HUES64 (cell line): ENCODE measurements around the gene ZFP28.

ENCODE experiments used
- H3K27ac ChIP-seq: 2 replicates; pipeline ENCODE4 v1.7.0; 2013; ENCODE audit warnings: low read depth, low read length, inconsistent platforms
- H3K27me3 ChIP-seq: 2 replicates; pipeline ENCODE4 v1.6.1; 2013; ENCODE audit warnings: mild to moderate bottlenecking, low read length; ENCODE audit not compliant: insufficient read depth
- H3K36me3 ChIP-seq: 2 replicates; pipeline ENCODE4 v1.6.1; 2013; ENCODE audit warnings: mild to moderate bottlenecking, low read length; ENCODE audit not compliant: insufficient read depth
- H3K4me1 ChIP-seq: 2 replicates; pipeline ENCODE4 v1.6.1; 2013; ENCODE audit warnings: mild to moderate bottlenecking, low read length, moderate library complexity; ENCODE audit not compliant: insufficient read depth
- H3K4me3 ChIP-seq: 2 replicates; pipeline ENCODE4 v1.5.1; 2013; ENCODE audit warnings: mild to moderate bottlenecking, low read length, moderate library complexity
- H3K9ac ChIP-seq: 2 replicates; pipeline ENCODE4 v1.6.1; 2013; ENCODE audit warnings: mild to moderate bottlenecking, low read depth, low read length
- H3K9me3 ChIP-seq: 2 replicates; pipeline ENCODE4 v1.6.1; 2013; ENCODE audit warnings: low read depth, low read length; ENCODE audit not compliant: insufficient read depth
- WGBS: fragments of 150-250, 120-280 bp; methylation state at CpG from one replicate; pipeline ENCODE4 v1.1.7; 2013; ENCODE audit warnings: missing lambda C conversion rate; 5-methylcytosine and 5-hydroxymethylcytosine counted together

ZFP28 gene

DNA sequence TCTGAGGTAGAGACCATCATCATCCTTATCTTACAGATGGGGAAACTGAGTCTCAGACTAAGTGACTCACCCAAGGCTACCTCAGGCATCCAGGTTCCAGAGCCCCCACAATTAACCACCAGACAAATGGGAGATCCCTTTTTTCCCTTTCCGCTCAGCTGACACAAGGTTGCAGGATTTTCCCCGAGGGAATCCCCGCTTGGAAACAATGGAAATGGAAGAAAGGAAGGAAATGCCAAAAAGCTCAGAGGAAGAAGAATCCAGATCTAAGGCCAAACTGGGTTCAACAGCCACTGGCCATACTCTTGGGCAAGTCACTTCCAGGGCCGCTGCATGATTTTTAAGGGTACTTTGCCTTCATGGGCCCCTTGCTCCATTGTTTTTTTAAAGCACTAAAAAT lies 57.9 kb downstream of the ZFP28 start:
- Histone ChIP-seq H3K9me3 (peaks cover 9% of the 10 kb centered on the region; the same call in 1 of the 2 replicates), H3K4me1 (peaks cover 6% of the 10 kb centered on the region), H3K27ac (no peak overlapping the region), H3K27me3 (no peaks in the 10 kb centered on the region), H3K36me3 (peaks cover 28% of the 10 kb centered on the region), H3K4me3 (no peak overlapping the region), H3K9ac (no peak overlapping the region)
- 74% methylated on average over 4 of the region's 4 CpGs for WGBS

DNA sequence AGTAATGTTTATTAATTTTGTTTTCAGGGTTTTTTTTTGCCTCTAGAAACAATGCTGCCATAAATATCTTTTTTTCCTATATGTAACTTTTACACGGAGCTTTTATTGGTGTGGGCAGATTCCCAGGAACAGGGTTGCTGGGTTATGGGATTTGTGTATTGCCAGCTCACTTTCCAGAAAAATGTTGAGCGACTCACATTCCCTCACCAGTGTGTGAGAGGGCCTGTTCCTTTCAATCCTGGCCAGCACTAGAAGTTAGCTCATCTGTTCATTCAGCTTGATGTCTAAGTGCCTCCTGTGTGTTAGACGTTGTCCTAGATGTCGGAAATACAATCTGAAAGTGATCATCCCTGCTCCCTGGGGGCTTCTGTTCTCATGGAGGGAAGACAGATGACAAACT lies 58.9 kb downstream of the ZFP28 start:
- Histone ChIP-seq H3K9me3 (peaks cover 8% of the 10 kb centered on the region; the same call in 1 of the 2 replicates), H3K27ac (no peak overlapping the region), H3K27me3 (no peaks in the 10 kb centered on the region), H3K4me3 (no peak overlapping the region), H3K36me3 (peaks cover 37% of the 10 kb centered on the region), H3K4me1 (peaks cover 6% of the 10 kb centered on the region), H3K9ac (no peak overlapping the region)
- 98% methylated on average over 4 of the region's 4 CpGs for WGBS

DNA sequence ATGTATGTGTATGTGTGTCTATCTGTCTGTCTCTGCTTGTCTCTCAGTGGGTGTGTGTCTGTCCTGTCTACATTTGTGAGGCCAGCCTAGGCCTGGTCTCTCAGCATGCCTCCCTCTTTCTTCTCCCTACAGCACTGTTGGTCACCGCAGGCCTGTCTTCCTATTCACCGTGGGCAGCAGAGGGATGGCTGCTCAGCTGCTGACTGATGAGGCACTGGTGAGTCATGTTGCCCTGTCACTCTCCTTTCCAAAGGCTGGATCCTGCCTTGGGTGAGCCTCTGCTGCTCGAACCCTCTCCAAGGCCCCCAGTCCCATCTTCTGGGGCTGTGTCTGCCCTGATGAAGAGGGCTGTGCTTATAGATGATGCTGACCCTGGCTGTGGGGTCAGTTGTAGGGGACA lies 62.6 kb downstream of the ZFP28 start:
- peaks cover 40% of the 10 kb centered on the region for H3K9me3 ChIP-seq
- no peaks in the 10 kb centered on the region for H3K27me3 ChIP-seq
- no peak overlapping the region for H3K27ac ChIP-seq
- H3K9ac ChIP-seq = no peak overlapping the region
- WGBS = 91% methylated on average over 3 of the region's 3 CpGs
- H3K4me3 ChIP-seq = no peak overlapping the region
- H3K36me3 ChIP-seq = peaks cover 45% of the 10 kb centered on the region
- H3K4me1 ChIP-seq = no peaks in the 10 kb centered on the region

DNA sequence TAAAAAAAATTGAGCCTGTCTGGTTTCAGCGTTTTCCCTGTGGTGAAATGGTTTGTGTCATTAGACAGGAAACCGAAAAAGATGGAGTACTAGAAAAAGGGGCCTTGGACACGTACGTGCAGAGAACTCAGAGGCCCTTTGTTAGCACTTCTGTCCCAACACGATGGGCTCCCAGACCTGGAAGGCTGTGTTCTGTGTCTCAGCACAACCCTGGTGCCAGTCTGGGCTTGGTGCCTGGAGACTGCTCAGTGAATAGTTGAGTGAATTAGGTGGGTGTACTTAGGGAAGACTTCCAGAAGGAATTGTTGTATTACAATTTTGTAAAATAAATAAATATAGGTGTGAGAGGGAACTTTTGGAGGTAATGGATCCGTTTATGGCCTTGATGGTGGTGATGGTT lies 65.1 kb downstream of the ZFP28 start:
- Histone ChIP-seq H3K9me3 (peaks cover 54% of the 10 kb centered on the region), H3K9ac (no peak overlapping the region), H3K4me3 (no peak overlapping the region), H3K27me3 (no peaks in the 10 kb centered on the region), H3K36me3 (peaks cover 30% of the 10 kb centered on the region), H3K27ac (no peak overlapping the region), H3K4me1 (no peaks in the 10 kb centered on the region)
- WGBS = 78% methylated on average over 6 of the region's 6 CpGs
